ENCODE results near the gene CSF2RB. TPM values are rescaled to one million over a fixed set of nuclear protein-coding genes. Genes with fewer than 3 reads are reported as not detected.

Gene CSF2RB
- total RNA-seq, 1 donor from 2014 or later: under 0.01 TPM

- H3K4me3 ChIP-seq (ENCODE audit: low read depth, low read length): no peak overlapping the region
- DNase-seq (ENCODE audit: low read depth): no peak
- TF ChIP-seq, protein P1, sequence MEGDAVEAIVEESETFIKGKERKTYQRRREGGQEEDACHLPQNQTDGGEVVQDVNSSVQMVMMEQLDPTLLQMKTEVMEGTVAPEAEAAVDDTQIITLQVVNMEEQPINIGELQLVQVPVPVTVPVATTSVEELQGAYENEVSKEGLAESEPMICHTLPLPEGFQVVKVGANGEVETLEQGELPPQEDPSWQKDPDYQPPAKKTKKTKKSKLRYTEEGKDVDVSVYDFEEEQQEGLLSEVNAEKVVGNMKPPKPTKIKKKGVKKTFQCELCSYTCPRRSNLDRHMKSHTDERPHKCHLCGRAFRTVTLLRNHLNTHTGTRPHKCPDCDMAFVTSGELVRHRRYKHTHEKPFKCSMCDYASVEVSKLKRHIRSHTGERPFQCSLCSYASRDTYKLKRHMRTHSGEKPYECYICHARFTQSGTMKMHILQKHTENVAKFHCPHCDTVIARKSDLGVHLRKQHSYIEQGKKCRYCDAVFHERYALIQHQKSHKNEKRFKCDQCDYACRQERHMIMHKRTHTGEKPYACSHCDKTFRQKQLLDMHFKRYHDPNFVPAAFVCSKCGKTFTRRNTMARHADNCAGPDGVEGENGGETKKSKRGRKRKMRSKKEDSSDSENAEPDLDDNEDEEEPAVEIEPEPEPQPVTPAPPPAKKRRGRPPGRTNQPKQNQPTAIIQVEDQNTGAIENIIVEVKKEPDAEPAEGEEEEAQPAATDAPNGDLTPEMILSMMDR (conservative IDR thresholded peaks at IDR 0.05; ENCODE audit: low read depth, low read length): no peak
Measured at GRCh38 chr22:36966851-36967540, 53.6 kb downstream of the CSF2RB start.

DNA sequence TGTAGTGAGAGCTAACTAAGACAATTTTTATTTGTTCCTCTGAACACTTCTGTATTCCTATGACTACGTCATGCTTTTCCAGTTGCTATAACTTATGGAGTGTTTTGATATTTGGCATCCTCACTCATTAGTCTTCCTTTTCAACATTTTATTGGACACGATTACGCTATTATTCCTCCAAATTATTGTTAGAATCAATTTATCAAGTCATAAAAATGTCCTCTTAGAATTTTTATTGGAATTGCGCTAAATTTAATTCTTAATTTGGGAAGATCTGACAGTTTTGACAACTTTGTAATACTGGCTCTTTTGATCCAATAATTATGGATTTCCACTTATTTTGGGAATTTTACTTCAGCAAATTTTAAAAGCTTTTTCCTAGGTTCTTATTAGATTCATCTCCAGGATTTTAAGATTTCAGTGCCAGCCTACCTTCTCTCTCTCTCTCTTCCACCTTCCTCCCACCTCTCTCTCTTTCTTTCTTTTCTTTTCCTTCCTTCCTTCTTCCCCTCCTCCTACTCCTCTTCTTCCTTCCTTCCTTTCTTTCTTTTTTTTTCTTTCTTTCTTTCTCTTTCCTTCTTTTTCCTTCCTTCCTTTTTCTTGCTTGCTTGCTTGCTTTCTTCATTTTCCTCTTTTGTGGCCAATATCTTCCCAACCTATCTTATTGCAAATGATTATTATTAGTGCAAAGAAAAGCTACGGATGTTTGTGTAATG, 55.0 kb downstream of the CSF2RB start:
- TF ChIP-seq, protein P1 (conservative IDR thresholded peaks at IDR 0.05; ENCODE audit: low read depth, low read length): no peak
- no peak overlapping the region for H3K4me3 ChIP-seq (ENCODE audit: low read depth, low read length)
- DNase-seq (ENCODE audit: low read depth): no peak

GRCh38 chr22:36971341-36972125, 58.1 kb downstream of the CSF2RB start:
- no peak overlapping the region for H3K4me3 ChIP-seq (ENCODE audit: low read depth, low read length)

DNA sequence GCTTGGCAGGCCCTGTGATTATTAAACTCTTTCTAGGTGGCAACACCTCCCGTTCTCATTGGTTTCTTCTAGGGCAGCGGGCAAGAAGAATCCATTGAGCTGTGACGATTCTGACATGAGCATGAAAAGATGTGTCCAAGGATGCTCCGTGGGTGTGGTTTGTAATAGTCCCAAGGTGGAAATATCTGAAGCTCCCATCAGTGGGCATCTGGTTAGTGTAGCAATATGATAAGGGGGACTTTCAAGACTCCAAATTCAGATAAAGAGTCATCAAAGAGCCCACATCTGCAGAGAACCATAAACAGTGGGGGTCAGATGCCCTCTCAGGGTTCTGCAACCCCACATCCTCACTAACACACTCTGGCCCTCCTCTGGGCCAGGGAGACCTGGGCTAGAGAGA, 63.2 kb downstream of the CSF2RB start:
- no peak overlapping the region for H3K4me3 ChIP-seq (ENCODE audit: low read depth, low read length)
- no peak for DNase-seq (ENCODE audit: low read depth)
- TF ChIP-seq, protein P1 (conservative IDR thresholded peaks at IDR 0.05; ENCODE audit: low read depth, low read length): no peak

More at GRCh38 chr22:36971341-36972125, 58.1 kb downstream of the CSF2RB start:
- no peak for DNase-seq (ENCODE audit: low read depth)
- TF ChIP-seq, protein P1 (conservative IDR thresholded peaks at IDR 0.05; ENCODE audit: low read depth, low read length): no peak

DNA sequence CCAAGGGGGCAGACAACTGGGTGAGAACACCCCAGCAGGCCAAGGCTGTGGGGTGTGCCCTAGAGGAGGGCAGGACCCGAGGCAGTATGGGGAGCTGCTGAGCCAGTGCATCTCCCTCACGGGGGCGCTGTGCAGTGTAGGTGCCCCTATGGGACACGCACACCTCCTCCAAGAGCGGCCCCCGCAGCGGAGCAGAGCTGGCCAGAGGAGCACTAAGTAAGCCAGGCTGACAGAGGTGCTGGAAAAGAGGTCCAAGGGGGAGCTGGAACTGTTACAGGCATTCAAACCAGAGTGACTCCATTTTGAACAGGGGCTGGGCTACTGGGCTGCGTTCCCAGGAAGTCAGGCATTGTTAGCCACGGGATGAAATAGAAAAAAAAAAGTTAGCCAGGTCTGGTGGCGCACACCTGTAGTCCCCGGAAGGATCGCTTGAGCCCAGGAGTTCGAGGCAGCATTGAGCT, 64.0 kb downstream of the CSF2RB start:
- DNase-seq (ENCODE audit: low read depth): no peak
- TF ChIP-seq, protein P1 (conservative IDR thresholded peaks at IDR 0.05; ENCODE audit: low read depth, low read length): peak; percentile 37
- peak overlapping the region; percentile 32 for H3K4me3 ChIP-seq (ENCODE audit: low read depth, low read length)

DNA sequence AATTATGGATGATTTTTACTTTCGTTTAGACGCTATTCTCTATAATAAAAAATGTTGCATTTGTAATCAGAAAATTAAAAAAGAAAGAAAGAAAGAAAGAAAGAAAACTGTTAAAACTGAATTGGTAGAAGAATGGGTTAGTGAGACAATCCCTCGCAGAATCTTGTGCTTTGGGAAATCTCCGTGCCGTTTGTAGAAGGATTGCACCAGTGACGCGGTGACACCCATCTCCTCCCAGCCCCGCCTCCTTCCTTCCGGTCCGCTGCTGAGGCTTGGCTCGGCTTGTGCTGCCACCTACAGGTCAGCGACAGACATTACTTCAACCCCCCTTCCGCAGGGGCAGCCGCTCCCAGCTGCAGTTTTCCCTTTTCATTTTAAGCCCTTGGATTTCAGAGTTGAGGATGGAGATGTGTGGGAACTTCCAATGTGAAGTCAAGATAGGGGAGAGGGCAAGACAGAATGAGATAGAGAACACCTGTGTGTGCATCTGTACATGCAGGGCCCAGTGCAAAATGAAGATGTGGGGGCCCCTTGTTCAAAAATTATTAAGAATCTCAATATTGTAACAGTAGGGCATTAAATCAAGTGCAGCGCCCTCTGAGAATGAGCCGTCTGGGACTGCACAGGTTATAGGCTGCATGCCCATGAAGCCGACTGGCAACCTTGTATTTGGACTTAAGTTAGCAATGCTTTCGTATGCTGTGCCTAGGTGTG, 64.7 kb downstream of the CSF2RB start:
- H3K4me3 ChIP-seq (ENCODE audit: low read depth, low read length): peak overlapping the region; percentile 32
- TF ChIP-seq, protein P1 (conservative IDR thresholded peaks at IDR 0.05; ENCODE audit: low read depth, low read length): peak; percentile 87
- DNase-seq (ENCODE audit: low read depth): no peak
